ENCODE measurements around the gene DIP2A. TPM values are rescaled to one million over a fixed set of nuclear protein-coding genes. Genes with fewer than 3 reads are reported as not detected.
"Not testable (repeated sequence)": the region's sequence is repeated elsewhere in the genome, so short reads cannot be mapped to it uniquely, and the experiment has no call there.

The DIP2A gene
- total RNA-seq, 1 experiment from 2014 or later = 14.6 TPM

GRCh38 chr21:46557919-46558392 is 99.3 kb downstream of the DIP2A start:
- in situ Hi-C loops (cut with HindIII; ENCODE audit: low pct_unique_long_range_greater_than_20kb, low sequenced_read_pairs) = no loop called here
- no peak for DNase-seq (ENCODE audit: low read depth)

- in situ Hi-C loops (cut with HindIII; ENCODE audit: low pct_unique_long_range_greater_than_20kb, low sequenced_read_pairs) = no loop called here
- no peak for DNase-seq (ENCODE audit: low read depth)
These were observed 100.7 kb downstream of the DIP2A start for GRCh38 chr21:46559291-46559983.

- DNase-seq (ENCODE audit: low read depth) = no peak
- in situ Hi-C loops (cut with HindIII; ENCODE audit: low pct_unique_long_range_greater_than_20kb, low sequenced_read_pairs) = no loop called here
These were observed 102.1 kb downstream of the DIP2A start for GRCh38 chr21:46560568-46561444.

GRCh38 chr21:46561445-46562090 is 102.9 kb downstream of the DIP2A start:
- no peak for DNase-seq (ENCODE audit: low read depth)
- in situ Hi-C loops (cut with HindIII; ENCODE audit: low pct_unique_long_range_greater_than_20kb, low sequenced_read_pairs) = no loop called here

- in situ Hi-C loops (cut with HindIII; ENCODE audit: low pct_unique_long_range_greater_than_20kb, low sequenced_read_pairs) = no loop called here
- no peak for DNase-seq (ENCODE audit: low read depth)
These were observed 103.8 kb downstream of the DIP2A start for GRCh38 chr21:46562472-46562871.

GRCh38 chr21:46562964-46563607 is 104.4 kb downstream of the DIP2A start:
- in situ Hi-C loops (cut with HindIII; ENCODE audit: low pct_unique_long_range_greater_than_20kb, low sequenced_read_pairs) = no loop called here
- no peak for DNase-seq (ENCODE audit: low read depth)

GRCh38 chr21:46564391-46564790 is 105.7 kb downstream of the DIP2A start:
- no peak for DNase-seq (ENCODE audit: low read depth)
- in situ Hi-C loops (cut with HindIII; ENCODE audit: low pct_unique_long_range_greater_than_20kb, low sequenced_read_pairs) = no loop called here

GRCh38 chr21:46567348-46567747 is 108.7 kb downstream of the DIP2A start:
- no peak for DNase-seq (ENCODE audit: low read depth)
- in situ Hi-C loops (cut with HindIII; ENCODE audit: low pct_unique_long_range_greater_than_20kb, low sequenced_read_pairs) = no loop called here

- in situ Hi-C loops (cut with HindIII; ENCODE audit: low pct_unique_long_range_greater_than_20kb, low sequenced_read_pairs) = no loop called here
- no peak for DNase-seq (ENCODE audit: low read depth)
These were observed 109.9 kb downstream of the DIP2A start for GRCh38 chr21:46568562-46568961.

GRCh38 chr21:46569081-46569480 is 110.4 kb downstream of the DIP2A start:
- no peak for DNase-seq (ENCODE audit: low read depth)
- in situ Hi-C loops (cut with HindIII; ENCODE audit: low pct_unique_long_range_greater_than_20kb, low sequenced_read_pairs) = no loop called here

GRCh38 chr21:46570119-46570518 is 111.4 kb downstream of the DIP2A start:
- no peak for DNase-seq (ENCODE audit: low read depth)
- in situ Hi-C loops (cut with HindIII; ENCODE audit: low pct_unique_long_range_greater_than_20kb, low sequenced_read_pairs) = no loop called here

GRCh38 chr21:46570631-46571030 is 111.9 kb downstream of the DIP2A start:
- DNase-seq (ENCODE audit: low read depth) = no peak
- in situ Hi-C loops (cut with HindIII; ENCODE audit: low pct_unique_long_range_greater_than_20kb, low sequenced_read_pairs) = no loop called here

- no peak for DNase-seq (ENCODE audit: low read depth)
These were observed 114.2 kb downstream of the DIP2A start for GRCh38 chr21:46572850-46573249.

GRCh38 chr21:46577786-46578185 is 119.1 kb downstream of the DIP2A start:
- in situ Hi-C loops (cut with HindIII; ENCODE audit: low pct_unique_long_range_greater_than_20kb, low sequenced_read_pairs); DNase-seq (ENCODE audit: low read depth): not testable (repeated sequence)

More at GRCh38 chr21:46572850-46573249, 114.2 kb downstream of the DIP2A start:
- in situ Hi-C loops (cut with HindIII; ENCODE audit: low pct_unique_long_range_greater_than_20kb, low sequenced_read_pairs) = no loop called here

- DNase-seq (ENCODE audit: low read depth); in situ Hi-C loops (cut with HindIII; ENCODE audit: low pct_unique_long_range_greater_than_20kb, low sequenced_read_pairs): not testable (repeated sequence)
These were observed 120.7 kb downstream of the DIP2A start for GRCh38 chr21:46579394-46579793.

- in situ Hi-C loops (cut with HindIII; ENCODE audit: low pct_unique_long_range_greater_than_20kb, low sequenced_read_pairs) = no loop called here
- DNase-seq (ENCODE audit: low read depth) = no peak
These were observed 123.2 kb downstream of the DIP2A start for GRCh38 chr21:46581780-46582307.

GRCh38 chr21:46585191-46585953 is 126.7 kb downstream of the DIP2A start:
- in situ Hi-C loops (cut with HindIII; ENCODE audit: low pct_unique_long_range_greater_than_20kb, low sequenced_read_pairs) = no loop called here
- no peak for DNase-seq (ENCODE audit: low read depth)
